H1 (cell line): ENCODE data around the gene FAM177A1. TPM values are rescaled to one million over a fixed set of nuclear protein-coding genes. Genes with fewer than 3 reads are reported as not detected.

Experiments
- CTCF ChIA-PET: fragments of 300-600 bp; sonication (Branson Sonifier 250); formaldehyde crosslinking; loops from one replicate; lab custom pipeline; 2021; ENCODE audit not compliant: partially characterized antibody; lab: Charles Lee
- POLR2A ChIA-PET: fragments of 300-600 bp; sonication (Branson Sonifier 250); formaldehyde crosslinking; loops from one replicate; lab custom pipeline; 2021; ENCODE audit warnings: inconsistent platforms; ENCODE audit not compliant: partially characterized antibody; lab: Charles Lee
- DNase-seq, 2 experiments: peaks; one replicate each; pipeline versions ENCODE4 v3.0.0 to v3.0.0-alpha.2; 2010 to 2022; ENCODE audit warnings: low spot score in 2 of 2, low read depth in 1 of 2, mixed read lengths in 1 of 2
- FAIRE-seq: peaks from 2 replicates; lab custom pipeline; 2011; peaks lifted over from hg19 to GRCh38; lab: Jason Lieb, UNC
- H2AFZ ChIP-seq: 2 replicates; pipeline ENCODE4 v1.8.1; 2012; ENCODE audit warnings: low read length, inconsistent platforms
- H2AK5ac ChIP-seq: 2 replicates; pipeline ENCODE4 v1.6.1; 2013; ENCODE audit warnings: low read depth, low read length
- H2BK120ac ChIP-seq: replicated peaks from 2 replicates; pipeline ENCODE3; 2013; ENCODE audit warnings: low read depth, low read length, inconsistent platforms
- H2BK12ac ChIP-seq: 2 replicates; pipeline ENCODE4 v1.6.1; 2013; ENCODE audit warnings: low read depth, low read length
- H2BK15ac ChIP-seq: 2 replicates; pipeline ENCODE4 v1.6.1; 2013; ENCODE audit warnings: low read length
- H2BK20ac ChIP-seq: 2 replicates; pipeline ENCODE4 v1.6.1; 2013; ENCODE audit warnings: low read length
- H2BK5ac ChIP-seq: 2 replicates; pipeline ENCODE4 v1.6.1; 2013; ENCODE audit warnings: low read depth, low read length
- H3K14ac ChIP-seq: 2 replicates; pipeline ENCODE4 v1.6.1; 2013; ENCODE audit warnings: inconsistent platforms; ENCODE audit not compliant: insufficient read length
- H3K18ac ChIP-seq: 2 replicates; pipeline ENCODE4 v1.6.1; 2013; ENCODE audit warnings: low read length; ENCODE audit errors: extremely low read depth
- H3K23ac ChIP-seq: 2 replicates; pipeline ENCODE4 v1.6.1; 2013; ENCODE audit warnings: inconsistent platforms; ENCODE audit not compliant: insufficient read length
- H3K23me2 ChIP-seq: 2 replicates; pipeline ENCODE4 v1.6.1; 2013; ENCODE audit warnings: low read depth, low read length
- H3K27ac ChIP-seq: 2 replicates; pipeline ENCODE4 v1.6.1; 2011; ENCODE audit warnings: low read depth, low read length, inconsistent platforms
- H3K27me3 ChIP-seq, 4 experiments: replicated peaks in 1 of 4; 1 replicate in 1 of 4; 2 replicates in 3 of 4; pipeline versions ENCODE4 v1.6.1 to v1.8.1; 2011 to 2013; ENCODE audit warnings: low read length in 3 of 4, mild to moderate bottlenecking in 3 of 4, inconsistent platforms in 2 of 4, mixed read lengths in 2 of 4, moderate library complexity in 1 of 4; ENCODE audit not compliant: control insufficient read depth in 3 of 4, insufficient read depth in 3 of 4; ENCODE audit errors: extremely low read depth in 1 of 4
- H3K36me3 ChIP-seq, 4 experiments: 2 replicates each; pipeline versions ENCODE4 v1.6.1 to v1.8.1; 2011 to 2013; ENCODE audit warnings: mild to moderate bottlenecking in 4 of 4, low read length in 3 of 4, moderate library complexity in 2 of 4, control low read depth in 1 of 4, inconsistent platforms in 1 of 4; ENCODE audit not compliant: insufficient read depth in 4 of 4, control insufficient read depth in 2 of 4
- H3K4ac ChIP-seq: replicated peaks from 2 replicates; pipeline ENCODE3; 2013; ENCODE audit warnings: low read length, low read depth, mixed read lengths, inconsistent platforms; ENCODE audit not compliant: insufficient read length
- H3K4me1 ChIP-seq, 4 experiments: replicated peaks in 1 of 4; 1 replicate in 1 of 4; 2 replicates in 3 of 4; pipeline versions ENCODE4 v1.6.1 to v1.8.1; 2011 to 2013; ENCODE audit warnings: low read length in 3 of 4, inconsistent platforms in 2 of 4, mixed read lengths in 1 of 4; ENCODE audit not compliant: insufficient read depth in 4 of 4, control insufficient read depth in 3 of 4
- H3K4me2 ChIP-seq, 2 experiments: 2 replicates each; pipeline versions ENCODE4 v1.6.1 to v1.8.1; 2011 to 2013; ENCODE audit warnings: low read depth in 2 of 2, low read length in 2 of 2, control low read depth in 1 of 2, inconsistent platforms in 1 of 2, mild to moderate bottlenecking in 1 of 2; ENCODE audit not compliant: insufficient read depth in 1 of 2
- H3K4me3 ChIP-seq, 4 experiments: fragments of 200-600, 300-600 bp in 1 of 4; sonication (generic), shearing (Covaris generic), sonication (Bioruptor Twin) in 1 of 4; 2 replicates each; pipeline versions ENCODE4 v1.5.1 to v1.8.1; 2011 to 2016; ENCODE audit warnings: low read length in 4 of 4, low read depth in 3 of 4, control low read depth in 2 of 4, inconsistent platforms in 2 of 4, mild to moderate bottlenecking in 2 of 4, mixed read lengths in 1 of 4, moderate library complexity in 1 of 4; ENCODE audit not compliant: insufficient read depth in 2 of 4; ENCODE audit errors: extremely low read depth in 1 of 4
- H3K56ac ChIP-seq: replicated peaks from 2 replicates; pipeline ENCODE3; 2013; ENCODE audit warnings: low read depth, mild to moderate bottlenecking, mixed read lengths, low read length, inconsistent platforms; ENCODE audit not compliant: insufficient read length
- H3K79me1 ChIP-seq: 2 replicates; pipeline ENCODE4 v1.6.1; 2013; ENCODE audit warnings: low read depth, low read length, control low read depth
- H3K79me2 ChIP-seq, 2 experiments: 2 replicates each; pipeline versions ENCODE4 v1.6.1 to v1.8.1; 2012 to 2013; ENCODE audit warnings: low read length in 2 of 2, mild to moderate bottlenecking in 2 of 2, inconsistent platforms in 1 of 2; ENCODE audit not compliant: insufficient read depth in 2 of 2, control insufficient read depth in 1 of 2
- H3K9ac ChIP-seq, 4 experiments: replicated peaks in 1 of 4; 1 replicate in 1 of 4; 2 replicates in 3 of 4; pipeline versions ENCODE4 v1.6.1 to v1.8.1; 2011 to 2013; ENCODE audit warnings: low read depth in 3 of 4, low read length in 3 of 4, control low read depth in 2 of 4, mild to moderate bottlenecking in 2 of 4, moderate library complexity in 2 of 4, inconsistent platforms in 1 of 4; ENCODE audit errors: extremely low read depth in 1 of 4
- H3K9me3 ChIP-seq, 2 experiments: 2 replicates each; pipeline versions ENCODE4 v1.6.1 to v1.8.1; 2012 to 2013; ENCODE audit warnings: mild to moderate bottlenecking in 2 of 2, moderate library complexity in 2 of 2, control low read depth in 1 of 2, inconsistent platforms in 1 of 2, low read depth in 1 of 2, low read length in 1 of 2, mixed read lengths in 1 of 2; ENCODE audit not compliant: insufficient read depth in 2 of 2
- H4K20me1 ChIP-seq, 2 experiments: replicated peaks in 1 of 2; 2 replicates each; pipeline versions ENCODE3 to v1.8.1; 2011 to 2013; ENCODE audit warnings: inconsistent platforms in 2 of 2, low read length in 2 of 2, mild to moderate bottlenecking in 1 of 2; ENCODE audit not compliant: insufficient read depth in 2 of 2, control insufficient read depth in 1 of 2
- H4K5ac ChIP-seq: 2 replicates; pipeline ENCODE4 v1.6.1; 2013; ENCODE audit warnings: low read length, low read depth, mixed read lengths, inconsistent platforms; ENCODE audit not compliant: insufficient read length
- H4K8ac ChIP-seq: 2 replicates; pipeline ENCODE4 v1.8.0; 2013; ENCODE audit warnings: mild to moderate bottlenecking, moderate library complexity, low read length, inconsistent platforms; ENCODE audit not compliant: insufficient read depth; ENCODE audit errors: extremely low read depth
- H4K91ac ChIP-seq: replicated peaks from 2 replicates; pipeline ENCODE3; 2013; ENCODE audit warnings: low read length, mixed read lengths, inconsistent platforms; ENCODE audit not compliant: insufficient read length
- NRF1 ChIP-seq: IDR thresholded peaks from 2 replicates; pipeline ENCODE4 v1.6.1; 2011; ENCODE audit warnings: mild to moderate bottlenecking, low read depth, low read length, improper control_type of control experiment
- TAF7 ChIP-seq: optimal IDR thresholded peaks from 2 replicates; pipeline ENCODE3; 2011; ENCODE audit warnings: low read depth, mild to moderate bottlenecking, inconsistent platforms, low read length, moderate library complexity, borderline replicate concordance
- WGBS, 2 experiments: shearing (Covaris generic) in 1 of 2; methylation state at CpG; one replicate each; pipeline versions ENCODE4 v1.1.6 to v1.1.7; 2013 to 2015; ENCODE audit warnings: low lambda C conversion rate in 2 of 2, mixed read lengths in 2 of 2, inconsistent platforms in 1 of 2, low coverage in 1 of 2, missing lambda C conversion rate in 1 of 2; ENCODE audit not compliant: insufficient replicate concordance in 2 of 2, insufficient coverage in 1 of 2, insufficient read length in 1 of 2; ENCODE audit errors: extremely low coverage in 1 of 2, missing lambda C conversion rate in 1 of 2; 5-methylcytosine and 5-hydroxymethylcytosine counted together
- polyA plus RNA-seq, 7 experiments: library from polyadenylated mRNA; depleted of rRNA in 3 of 7; stranded (reverse) in 5 of 7; unstranded in 2 of 7; fragments of >200 nt in 5 of 7; fragments of 200-250 nt in 2 of 7; gene quantifications; 1 replicate in 5 of 7; 2 replicates in 1 of 7; 4 replicates in 1 of 7; pipeline versions ENCODE4 v1.2.1 to v1.2.3, GENCODE V29; 2011 to 2013; ENCODE audit warnings: missing spikeins in 2 of 7, mixed read lengths in 2 of 7
- total RNA-seq: library from RNA; stranded (reverse); fragmentation: NEBNext Ultra II Directional; extraction: Animal tissue kit (Norgen Biotek cat#: 25700); gene quantifications from 2 replicates; pipeline ENCODE4 v1.2.1, GENCODE V29; 2021

FAM177A1 gene
- total and polyA plus RNA-seq, 2 of the 8 experiments (the other 6 are each of a cell fraction or from before 2014, with no cell fraction given): 11.3 to 34.0 TPM

- no peak overlapping the region for H2BK20ac ChIP-seq
- H4K20me1 ChIP-seq: no peaks in the 10 kb centered on the region
- no peak overlapping the region for H3K4me2 ChIP-seq
- H3K79me2 ChIP-seq: peaks cover 0 to 6% of the 10 kb centered on the region in 2 experiments; a peak in 2 of 4 replicates
- no peak for DNase-seq
- no peak overlapping the region for H3K4ac ChIP-seq
- WGBS, 2 experiments: 87% methylated on average over 2 of the region's 2 CpGs; no CpG with 5 or more reads in 1 of the 2 experiments
- H3K9me3 ChIP-seq: 0 out of 4 replicates have a peak, but pooled peaks cover 0 to 2% of the 10 kb centered on the region in 2 experiments
- H2BK5ac ChIP-seq: no peak overlapping the region
- H3K4me1 ChIP-seq: no peaks in the 10 kb centered on the region; a peak in 1 of 7 replicates
- ChIA-PET CTCF (interaction anchor here (0.6 to 1.5 kb wide), 5 partner anchors 11 to 717 kb away, joined by 3 to 6 read pairs (median 3); no protein-coding TSS in a partner anchor), POLR2A (interaction anchor here (1.0 kb wide), 2 partner anchors 10 to 79 kb away, joined by 3 read pairs; partner anchors contain the start of gene PPP2R3C)
- no peak overlapping the region for H2AFZ ChIP-seq
- H3K18ac ChIP-seq: no peak overlapping the region
- H3K27ac ChIP-seq: no peak overlapping the region
- no peak overlapping the region for H2BK120ac ChIP-seq
- H3K56ac ChIP-seq: no peak overlapping the region
- no peak overlapping the region for H2BK15ac ChIP-seq
- no peak overlapping the region for H2AK5ac ChIP-seq
- H4K8ac ChIP-seq: no peak overlapping the region
- FAIRE-seq: no peak
- H3K27me3 ChIP-seq: no peaks in the 10 kb centered on the region
- no peaks in the 10 kb centered on the region; the same call in none of the 2 replicates for H3K23me2 ChIP-seq
- no peak overlapping the region for H2BK12ac ChIP-seq
- no peak overlapping the region for H3K23ac ChIP-seq
- H3K4me3 ChIP-seq: no peak overlapping the region
- no peaks in the 10 kb centered on the region for H3K79me1 ChIP-seq
- H4K5ac ChIP-seq: no peak overlapping the region
- no peak overlapping the region for H3K14ac ChIP-seq
- H3K36me3 ChIP-seq: no peaks in the 10 kb centered on the region
- no peak overlapping the region for H4K91ac ChIP-seq
- H3K9ac ChIP-seq: no peak overlapping the region
- TF ChIP-seq TAF7 (no peak), NRF1 (no peak)
Observed at GRCh38 chr14:35043046-35043445, 3.0 kb upstream of the FAM177A1 start.
